SK-N-SH (cell line): ENCODE data around the gene EXPH5. TPM values are rescaled to one million over a fixed set of nuclear protein-coding genes. Genes with fewer than 3 reads are reported as not detected.

Experiments used
- CTCF ChIA-PET: fragments of 300-600, 350-600 bp; formaldehyde crosslinking; extraction: SDS; loops from one replicate; lab custom pipeline; 2021; lab: Yijun Ruan, JAX
- POLR2A ChIA-PET: fragments of 350-600 bp; sonication (Branson Sonifier 250); formaldehyde crosslinking; extraction: SDS; loops from one replicate; lab custom pipeline; 2020; ENCODE audit warnings: antibody characterized with exemption, inconsistent platforms; lab: Yijun Ruan, JAX
- DNase-seq: peaks from one replicate; pipeline ENCODE4 v3.0.0; 2012
- H2AFZ ChIP-seq: fragments of 200-600 bp; sonication (generic); 2 replicates; pipeline ENCODE4 v1.8.1; 2016; ENCODE audit warnings: antibody characterized with exemption, mild to moderate bottlenecking, low read depth
- H3F3A ChIP-seq: fragments of 200-600 bp; sonication (generic); replicated peaks from 2 replicates; pipeline ENCODE3; 2016; ENCODE audit warnings: antibody characterized with exemption, mild to moderate bottlenecking; ENCODE audit not compliant: insufficient read depth
- H3K27ac ChIP-seq, 2 experiments: fragments of 200-500 bp in 1 of 2; fragments of 200-600 bp in 1 of 2; sonication (Bioruptor generic) in 1 of 2; sonication (generic), shearing (Covaris generic) in 1 of 2; 2 replicates each; pipeline versions ENCODE4 v1.5.1 to v1.6.1; 2014 to 2016; ENCODE audit warnings: low read depth in 2 of 2, inconsistent platforms in 1 of 2, low read length in 1 of 2, mild to moderate bottlenecking in 1 of 2, mixed read lengths in 1 of 2
- H3K27me3 ChIP-seq: fragments of 200-600 bp; sonication (generic), shearing (Covaris generic); 2 replicates; pipeline ENCODE4 v1.6.1; 2016; ENCODE audit warnings: mixed run types; ENCODE audit not compliant: insufficient read depth
- H3K36me3 ChIP-seq, 2 experiments: fragments of 200-500 bp in 1 of 2; fragments of 200-600 bp in 1 of 2; sonication (Bioruptor generic) in 1 of 2; sonication (generic) in 1 of 2; replicated peaks in 1 of 2; 2 replicates each; pipeline versions ENCODE3 to v1.5.1; 2014 to 2016; ENCODE audit warnings: low read length in 1 of 2, mild to moderate bottlenecking in 1 of 2; ENCODE audit not compliant: insufficient read depth in 2 of 2, control insufficient read depth in 1 of 2
- H3K4me1 ChIP-seq, 2 experiments: fragments of 200-500 bp in 1 of 2; fragments of 200-600 bp in 1 of 2; sonication (Bioruptor generic) in 1 of 2; sonication (generic), shearing (Covaris generic) in 1 of 2; 2 replicates each; pipeline versions ENCODE4 v1.5.1 to v1.6.1; 2014 to 2016; ENCODE audit warnings: low read depth in 1 of 2, low read length in 1 of 2, mixed run types in 1 of 2; ENCODE audit not compliant: insufficient read depth in 2 of 2, control insufficient read depth in 1 of 2
- H3K4me2 ChIP-seq: fragments of 200-600 bp; sonication (generic), shearing (Covaris generic); 2 replicates; pipeline ENCODE4 v1.6.1; 2017; ENCODE audit warnings: mixed run types
- H3K4me3 ChIP-seq, 2 experiments: fragments of 200-500 bp in 1 of 2; fragments of 200-600 bp in 1 of 2; sonication (Bioruptor generic) in 1 of 2; sonication (generic), shearing (Covaris generic) in 1 of 2; 2 replicates each; pipeline versions ENCODE4 v1.5.1 to v1.8.1; 2014 to 2016; ENCODE audit warnings: low read depth in 2 of 2, inconsistent platforms in 1 of 2, low read length in 1 of 2, mild to moderate bottlenecking in 1 of 2, mixed read lengths in 1 of 2, moderate library complexity in 1 of 2
- H3K79me2 ChIP-seq: fragments of 200-600 bp; sonication (generic); 2 replicates; pipeline ENCODE4 v1.8.1; 2017; ENCODE audit warnings: mild to moderate bottlenecking; ENCODE audit not compliant: insufficient read depth
- H3K9ac ChIP-seq: fragments of 200-600 bp; sonication (generic); 2 replicates; pipeline ENCODE4 v1.6.1; 2017; ENCODE audit warnings: mixed run types
- H3K9me2 ChIP-seq: fragments of 200-600 bp; sonication (generic); 2 replicates; pipeline ENCODE4 v1.6.1; 2017; ENCODE audit warnings: mixed run types
- H3K9me3 ChIP-seq: fragments of 200-600 bp; sonication (generic); 2 replicates; pipeline ENCODE4 v1.6.1; 2017; ENCODE audit warnings: mixed run types, mild to moderate bottlenecking, moderate library complexity
- H4K20me1 ChIP-seq: fragments of 200-600 bp; sonication (generic); 2 replicates; pipeline ENCODE4 v1.6.1; 2017; ENCODE audit warnings: mild to moderate bottlenecking, mixed run types; ENCODE audit not compliant: insufficient read depth
- CTCF ChIP-seq: fragments of 200-600 bp; sonication (generic); IDR thresholded peaks from 2 replicates; pipeline ENCODE4 v1.6.1; 2017; ENCODE audit warnings: antibody characterized with exemption, mild to moderate bottlenecking, moderate library complexity
- ELF1 ChIP-seq: IDR thresholded peaks from 2 replicates; pipeline ENCODE4 v1.4.0; 2012
- EP300 ChIP-seq, 2 experiments: IDR thresholded peaks; 2 replicates each; pipeline versions ENCODE4 v1.4.0 to v1.6.1; 2012; ENCODE audit warnings: borderline replicate concordance in 1 of 2, low read depth in 1 of 2, low read length in 1 of 2
- EZH2phosphoT487 ChIP-seq: fragments of 200-600 bp; sonication (generic); IDR thresholded peaks from 2 replicates; pipeline ENCODE4 v1.6.1; 2017; ENCODE audit warnings: low read depth, mixed run types, mild to moderate bottlenecking, antibody characterized with exemption, moderate library complexity, borderline replicate concordance
- FOXJ3 ChIP-seq: sonication (generic); formaldehyde crosslinking; IDR thresholded peaks from 2 replicates; pipeline ENCODE4 v1.5.1; 2020; ENCODE audit warnings: mild to moderate bottlenecking, missing genetic modification reagents
- MAX ChIP-seq: IDR thresholded peaks from 2 replicates; pipeline ENCODE4 v1.4.0; 2012; ENCODE audit warnings: low read depth
- MXI1 ChIP-seq: IDR thresholded peaks from 2 replicates; pipeline ENCODE4 v1.6.1; 2012; ENCODE audit warnings: mild to moderate bottlenecking, low read depth, low read length, improper control_type of control experiment
- RAD21 ChIP-seq: IDR thresholded peaks from 2 replicates; pipeline ENCODE4 v1.6.1; 2012; ENCODE audit warnings: mild to moderate bottlenecking, low read length
- RCOR1 ChIP-seq: fragments of 150-350 bp; IDR thresholded peaks from 2 replicates; pipeline ENCODE4 v1.6.1; 2017; ENCODE audit warnings: antibody characterized with exemption, low read length
- SMC3 ChIP-seq: IDR thresholded peaks from 2 replicates; pipeline ENCODE4 v1.6.1; 2012; ENCODE audit warnings: low read depth, low read length, improper control_type of control experiment
- ZBTB33 ChIP-seq: IDR thresholded peaks from 2 replicates; pipeline ENCODE4 v1.4.0; 2012; ENCODE audit warnings: low read depth, borderline replicate concordance
- WGBS: methylation state at CpG from one replicate; pipeline ENCODE4 v1.1.6; 2017; ENCODE audit warnings: low lambda C conversion rate; 5-methylcytosine and 5-hydroxymethylcytosine counted together
- polyA plus RNA-seq, 3 experiments: library from polyadenylated mRNA; depleted of rRNA; stranded (reverse); fragments of >200 nt; gene quantifications; 2 replicates each; pipeline ENCODE4 v1.2.3, GENCODE V29; 2012

The EXPH5 gene
- polyA plus RNA-seq, 1 of the 3 experiments (the other 2 are of a cell fraction) = 0.05 TPM

GRCh38 chr11:108536783-108537182 is 56.8 kb downstream of the EXPH5 start:
- no peak overlapping the region for H3K27ac ChIP-seq
- CTCF ChIA-PET = no interaction called here
- 75% methylated on average over 5 of the region's 5 CpGs for WGBS
- no peaks in the 10 kb centered on the region; a peak in 1 of 4 replicates for H3K4me1 ChIP-seq
- H3K4me3 ChIP-seq = no peak overlapping the region
- no peaks in the 10 kb centered on the region for H3K9me3 ChIP-seq
- no peaks in the 10 kb centered on the region for H3F3A ChIP-seq
- no peaks in the 10 kb centered on the region for H3K36me3 ChIP-seq
- H3K79me2 ChIP-seq = no peaks in the 10 kb centered on the region
- TF ChIP-seq ZBTB33 = no peak
- no peak for TF ChIP-seq ELF1
- no peak for TF ChIP-seq RCOR1
- TF ChIP-seq EZH2phosphoT487 = no peak
- no peak for TF ChIP-seq FOXJ3 (CRISPR knock-in tag)
- no peak for TF ChIP-seq RAD21
- TF ChIP-seq MXI1 = no peak
- TF ChIP-seq CTCF = no peak
- TF ChIP-seq, all 33 proteins: peak for 0
- DNase-seq = no peak
- POLR2A ChIA-PET = no interaction called here
- Histone ChIP-seq H3K27me3 (peaks cover 4% of the 10 kb centered on the region; the same call in 1 of the 2 replicates), H3K9me2 (no peaks in the 10 kb centered on the region), H2AFZ (no peak overlapping the region), H3K9ac (no peak overlapping the region), H3K4me2 (no peak overlapping the region), H4K20me1 (no peaks in the 10 kb centered on the region)

GRCh38 chr11:108535384-108535955 is 58.1 kb downstream of the EXPH5 start:
- H4K20me1 ChIP-seq = no peaks in the 10 kb centered on the region
- TF ChIP-seq MXI1 (no peak), ZBTB33 (no peak), MAX (no peak), EP300 (IDR thresholded peaks at IDR 0.05; ENCODE audit: borderline replicate concordance in 1 of 2, low read depth in 1 of 2, low read length in 1 of 2) (no peak), FOXJ3 (CRISPR knock-in tag) (no peak), SMC3 (no peak)
- TF ChIP-seq, all 33 proteins: peak for 0
- Histone ChIP-seq H3K4me1 (no peaks in the 10 kb centered on the region; a peak in 1 of 4 replicates), H3K9me3 (no peaks in the 10 kb centered on the region), H3K36me3 (no peaks in the 10 kb centered on the region), H3K4me3 (no peak overlapping the region), H3K27me3 (peaks cover 4% of the 10 kb centered on the region; the same call in 1 of the 2 replicates), H3K4me2 (no peak overlapping the region), H3K9me2 (no peaks in the 10 kb centered on the region), H3K9ac (no peak overlapping the region), H3F3A (no peaks in the 10 kb centered on the region), H3K79me2 (no peaks in the 10 kb centered on the region), H2AFZ (no peak overlapping the region), H3K27ac (no peak overlapping the region)
- 70% methylated on average over 6 of the region's 6 CpGs for WGBS
- no peak for DNase-seq
- POLR2A ChIA-PET = no interaction called here
- CTCF ChIA-PET = interaction anchor here (0.6 kb wide), 1 partner anchor 140 kb away, joined by 3 read pairs; no protein-coding TSS in a partner anchor
